HEK293T (cell line): ENCODE measurements around the gene LGALS14.
"Not testable (repeated sequence)": the region's sequence is repeated elsewhere in the genome, so short reads cannot be mapped to it uniquely, and the experiment has no call there.

Experiments
- CTCF ChIA-PET: fragments of 350-600 bp; formaldehyde crosslinking; extraction: SDS; loops from one replicate; lab custom pipeline; 2021; ENCODE audit warnings: antibody characterized with exemption, inconsistent platforms; lab: Yijun Ruan, JAX
- POLR2A ChIA-PET: fragments of 350-600 bp; formaldehyde crosslinking; extraction: SDS; loops from one replicate; lab custom pipeline; 2020; ENCODE audit warnings: antibody characterized with exemption, inconsistent platforms; lab: Yijun Ruan, JAX
- DNase-seq: peaks from one replicate; pipeline ENCODE4 v3.0.0; 2012; ENCODE audit warnings: mixed read lengths; ENCODE audit errors: extremely low spot score
- ARNT ChIP-seq: fragments of 450-650 bp; IDR thresholded peaks from 2 replicates; pipeline ENCODE4 v1.6.1; 2017; ENCODE audit warnings: mild to moderate bottlenecking
- BHLHE40 ChIP-seq: fragments of 450-650 bp; IDR thresholded peaks from 2 replicates; pipeline ENCODE4 v1.6.1; 2016; ENCODE audit warnings: mild to moderate bottlenecking, moderate library complexity, borderline replicate concordance
- CTBP1 ChIP-seq: fragments of 450-650 bp; IDR thresholded peaks from 2 replicates; pipeline ENCODE4 v1.6.1; 2016; ENCODE audit warnings: borderline replicate concordance
- ELF4 ChIP-seq: fragments of 450-650 bp; IDR thresholded peaks from 2 replicates; pipeline ENCODE4 v1.6.1; 2017; ENCODE audit warnings: antibody characterized with exemption
- FOXA1 ChIP-seq: fragments of 450-650 bp; IDR thresholded peaks from 2 replicates; pipeline ENCODE4 v1.6.1; 2016; ENCODE audit warnings: mild to moderate bottlenecking
- FOXK2 ChIP-seq: fragments of 450-650 bp; IDR thresholded peaks from 2 replicates; pipeline ENCODE4 v1.6.1; 2016; ENCODE audit warnings: mild to moderate bottlenecking
- FOXM1 ChIP-seq: fragments of 450-650 bp; IDR thresholded peaks from 2 replicates; pipeline ENCODE4 v1.6.1; 2017; ENCODE audit warnings: mild to moderate bottlenecking, borderline replicate concordance
- HDGF ChIP-seq: fragments of 450-650 bp; IDR thresholded peaks from 2 replicates; pipeline ENCODE4 v1.6.1; 2017; ENCODE audit warnings: antibody characterized with exemption, borderline replicate concordance
- L3MBTL2 ChIP-seq: fragments of 450-650 bp; conservative IDR thresholded peaks from 2 replicates; pipeline ENCODE4 v1.6.1; 2016; ENCODE audit warnings: mild to moderate bottlenecking
- LEF1 ChIP-seq: fragments of 450-650 bp; IDR thresholded peaks from 2 replicates; pipeline ENCODE4 v1.6.1; 2017; ENCODE audit warnings: mild to moderate bottlenecking, borderline replicate concordance
- NFRKB ChIP-seq: fragments of 450-650 bp; IDR thresholded peaks from 2 replicates; pipeline ENCODE4 v1.6.1; 2016; ENCODE audit warnings: mild to moderate bottlenecking, moderate library complexity
- SP1 ChIP-seq: fragments of 450-650 bp; IDR thresholded peaks from 2 replicates; pipeline ENCODE4 v1.6.1; 2017
- SUZ12 ChIP-seq: fragments of 450-650 bp; IDR thresholded peaks from 2 replicates; pipeline ENCODE4 v1.6.1; 2016; ENCODE audit warnings: mild to moderate bottlenecking
- TARDBP ChIP-seq: fragments of 450-650 bp; IDR thresholded peaks from 2 replicates; pipeline ENCODE4 v1.6.1; 2016
- TF ChIP-seq, protein P1 (sequence below): fragments of 450-650 bp; IDR thresholded peaks from 2 replicates; pipeline ENCODE4 v1.6.1; 2016

Gene LGALS14

DNA sequence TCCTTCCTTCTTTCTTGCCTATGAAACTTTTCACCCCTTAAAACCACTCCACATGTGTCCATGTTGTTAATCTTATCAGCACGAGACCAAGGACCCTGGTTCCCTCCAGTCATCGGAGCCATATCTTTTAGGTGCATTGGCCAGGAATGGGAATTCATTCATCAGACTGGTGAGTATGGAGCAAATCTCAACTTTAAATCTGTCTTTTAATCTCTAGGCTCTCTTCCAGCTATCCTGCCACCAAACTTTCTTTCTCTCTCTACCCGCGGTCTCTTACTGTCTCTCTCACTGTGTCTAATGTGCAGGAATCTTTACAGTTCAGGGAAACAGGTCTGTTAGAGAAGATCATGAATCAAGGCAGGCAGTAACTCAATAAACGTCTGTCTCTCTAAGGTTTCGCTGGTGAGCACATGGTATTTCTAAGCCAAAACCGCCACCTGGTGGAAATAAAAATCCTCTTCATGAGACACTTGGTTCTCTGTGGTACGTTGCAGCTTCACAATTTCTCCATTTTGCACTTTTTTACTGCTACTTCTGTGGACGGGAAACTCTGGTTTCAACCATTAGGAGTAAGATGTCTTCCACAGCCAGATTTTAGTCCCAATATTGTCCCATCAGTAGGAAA is 32.4 kb upstream of the LGALS14 start:
- peak; percentile 55 for DNase-seq
- TF ChIP-seq, protein P1, sequence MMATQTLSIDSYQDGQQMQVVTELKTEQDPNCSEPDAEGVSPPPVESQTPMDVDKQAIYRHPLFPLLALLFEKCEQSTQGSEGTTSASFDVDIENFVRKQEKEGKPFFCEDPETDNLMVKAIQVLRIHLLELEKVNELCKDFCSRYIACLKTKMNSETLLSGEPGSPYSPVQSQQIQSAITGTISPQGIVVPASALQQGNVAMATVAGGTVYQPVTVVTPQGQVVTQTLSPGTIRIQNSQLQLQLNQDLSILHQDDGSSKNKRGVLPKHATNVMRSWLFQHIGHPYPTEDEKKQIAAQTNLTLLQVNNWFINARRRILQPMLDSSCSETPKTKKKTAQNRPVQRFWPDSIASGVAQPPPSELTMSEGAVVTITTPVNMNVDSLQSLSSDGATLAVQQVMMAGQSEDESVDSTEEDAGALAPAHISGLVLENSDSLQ: peak; percentile 76
- TF ChIP-seq L3MBTL2 (no peak), FOXM1 (no peak), FOXA1 (no peak)
- CTCF ChIA-PET: interaction anchor here (0.9 to 3.2 kb wide), 2 partner anchors 121 to 231 kb away, joined by 3 to 17 read pairs; no protein-coding TSS in a partner anchor
- POLR2A ChIA-PET: interaction anchor here (1.1 kb wide), 1 partner anchor 236 kb away, joined by 4 read pairs; the partner anchor contains the start of gene RPS16

DNA sequence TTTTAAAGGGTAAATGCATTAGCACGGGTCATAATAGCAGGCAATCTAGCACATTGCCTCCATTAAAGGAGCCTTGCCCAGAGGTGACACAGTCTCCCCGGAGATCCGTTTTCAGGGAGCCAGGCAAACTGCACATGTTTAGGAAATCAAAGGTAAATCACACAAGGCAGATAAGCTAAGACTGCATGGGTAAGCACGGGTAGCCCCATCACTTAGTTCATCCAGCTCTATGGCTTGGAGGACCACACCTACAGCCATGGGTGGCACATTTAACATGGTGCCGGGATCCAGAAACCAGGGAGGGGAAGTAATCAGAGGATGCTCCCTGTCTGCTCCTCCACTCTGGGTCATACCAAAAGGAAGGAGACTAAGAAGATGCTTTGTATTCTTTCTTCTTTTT is 31.8 kb upstream of the LGALS14 start:
- TF ChIP-seq L3MBTL2 (no peak), BHLHE40 (no peak), NFRKB (no peak), TARDBP (no peak)
- TF ChIP-seq, protein P1: no peak
- CTCF ChIA-PET: interaction anchor here (3.2 kb wide), 1 partner anchor 121 kb away, joined by 17 read pairs; no protein-coding TSS in a partner anchor
- POLR2A ChIA-PET: no interaction called here
- DNase-seq: no peak

DNA sequence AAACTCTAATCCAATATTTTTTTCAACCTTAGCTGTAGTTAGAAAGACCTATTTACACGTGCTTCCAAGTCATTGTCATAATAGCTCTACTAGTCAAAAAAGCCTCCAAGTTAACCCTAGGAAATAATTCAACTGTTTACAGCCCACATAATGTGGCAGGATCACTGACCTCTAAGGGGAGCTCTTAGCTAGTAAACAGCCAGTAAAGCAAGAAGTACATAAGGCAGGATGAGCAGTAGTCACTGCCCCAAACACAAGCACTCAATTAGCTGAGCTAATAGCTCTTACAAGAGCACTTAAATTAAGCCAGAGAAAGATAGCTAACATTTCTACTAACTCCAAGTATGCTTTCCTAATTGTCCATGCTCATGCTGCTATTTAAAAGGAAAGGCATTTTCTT is 30.4 kb upstream of the LGALS14 start:
- POLR2A ChIA-PET, DNase-seq: not testable (repeated sequence)
- CTCF ChIA-PET: interaction anchor here (0.5 to 3.2 kb wide), 2 partner anchors 33 to 123 kb away, joined by 3 to 17 read pairs; no protein-coding TSS in a partner anchor

DNA sequence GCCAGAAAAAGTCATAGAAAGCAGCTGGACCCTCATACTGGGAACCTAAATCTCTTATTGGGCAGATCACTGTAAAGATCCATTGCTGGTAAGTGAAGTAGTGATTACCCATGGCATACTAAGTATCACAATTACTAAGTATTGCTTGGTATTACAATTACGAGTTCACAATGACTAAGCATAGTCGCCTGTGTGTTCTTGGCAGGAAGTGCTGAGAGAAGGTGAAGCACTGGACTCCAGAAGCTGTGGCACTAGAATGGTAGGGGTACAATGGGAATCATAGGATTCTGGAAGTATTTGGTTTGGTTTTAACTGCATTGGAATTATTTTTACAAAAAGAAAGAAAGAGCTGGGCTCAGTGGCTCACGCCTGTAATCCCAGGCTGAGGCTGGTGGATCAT is 28.3 kb upstream of the LGALS14 start:
- CTCF ChIA-PET: interaction anchor here (0.9 kb wide), 1 partner anchor 278 kb away, joined by 4 read pairs; no protein-coding TSS in a partner anchor

DNA sequence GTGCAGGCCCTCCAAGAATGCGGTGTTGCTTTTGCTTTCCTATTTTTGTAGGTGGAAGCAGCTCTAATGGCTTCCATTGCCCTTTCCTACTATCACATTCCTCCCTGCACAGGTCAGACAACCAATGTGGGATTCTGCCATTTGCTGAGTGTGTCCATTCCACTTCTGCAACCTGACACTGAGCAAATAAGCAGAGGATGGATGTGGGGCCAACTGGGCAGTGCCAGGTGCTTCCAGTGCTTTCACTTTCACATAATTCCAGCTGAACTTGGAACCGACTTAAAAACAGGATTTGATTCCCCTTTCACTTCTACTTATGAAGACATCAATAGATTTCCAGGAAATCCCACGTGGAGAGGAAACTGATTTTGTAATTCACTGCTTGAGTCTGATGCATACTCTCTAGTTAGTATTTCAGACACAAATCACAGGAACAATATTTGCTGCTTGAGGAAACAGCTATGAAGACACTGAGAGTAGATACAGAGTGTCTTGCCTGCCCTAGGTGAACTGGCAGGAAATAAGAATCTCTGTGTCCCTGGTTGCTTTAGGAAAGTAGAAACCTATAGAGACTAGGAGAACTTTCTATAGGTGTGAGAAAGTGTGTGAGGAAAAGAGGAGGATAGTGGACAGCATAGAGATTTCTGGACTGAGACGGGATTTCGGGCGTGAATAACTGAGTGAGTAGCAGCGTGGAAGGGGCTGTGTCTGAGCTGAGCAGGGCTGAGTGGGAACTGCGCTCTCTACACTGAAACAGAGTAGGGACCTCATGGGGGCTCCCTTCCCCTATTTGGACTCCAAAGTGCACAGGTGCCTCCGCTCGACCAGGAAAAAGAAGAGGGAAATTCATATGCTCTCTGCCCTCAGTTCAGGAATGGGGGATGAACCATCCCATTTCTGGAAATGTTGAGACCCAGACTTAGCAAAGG is 26.1 kb upstream of the LGALS14 start:
- POLR2A ChIA-PET: no interaction called here
- TF ChIP-seq, protein P1: no peak
- no peak for TF ChIP-seq HDGF
- TF ChIP-seq L3MBTL2: no peak
- no peak for TF ChIP-seq TARDBP
- TF ChIP-seq NFRKB: no peak
- TF ChIP-seq BHLHE40: no peak
- TF ChIP-seq FOXK2: no peak
- no peak for TF ChIP-seq CTBP1
- no peak for TF ChIP-seq FOXA1
- TF ChIP-seq SUZ12: no peak
- no peak for TF ChIP-seq ELF4
- no peak for DNase-seq
- CTCF ChIA-PET: no interaction called here

More for the DNA sequence above, 28.3 kb upstream of the LGALS14 start:
- TF ChIP-seq CTBP1 (no peak), L3MBTL2 (no peak)
- DNase-seq: no peak
- POLR2A ChIA-PET: no interaction called here

DNA sequence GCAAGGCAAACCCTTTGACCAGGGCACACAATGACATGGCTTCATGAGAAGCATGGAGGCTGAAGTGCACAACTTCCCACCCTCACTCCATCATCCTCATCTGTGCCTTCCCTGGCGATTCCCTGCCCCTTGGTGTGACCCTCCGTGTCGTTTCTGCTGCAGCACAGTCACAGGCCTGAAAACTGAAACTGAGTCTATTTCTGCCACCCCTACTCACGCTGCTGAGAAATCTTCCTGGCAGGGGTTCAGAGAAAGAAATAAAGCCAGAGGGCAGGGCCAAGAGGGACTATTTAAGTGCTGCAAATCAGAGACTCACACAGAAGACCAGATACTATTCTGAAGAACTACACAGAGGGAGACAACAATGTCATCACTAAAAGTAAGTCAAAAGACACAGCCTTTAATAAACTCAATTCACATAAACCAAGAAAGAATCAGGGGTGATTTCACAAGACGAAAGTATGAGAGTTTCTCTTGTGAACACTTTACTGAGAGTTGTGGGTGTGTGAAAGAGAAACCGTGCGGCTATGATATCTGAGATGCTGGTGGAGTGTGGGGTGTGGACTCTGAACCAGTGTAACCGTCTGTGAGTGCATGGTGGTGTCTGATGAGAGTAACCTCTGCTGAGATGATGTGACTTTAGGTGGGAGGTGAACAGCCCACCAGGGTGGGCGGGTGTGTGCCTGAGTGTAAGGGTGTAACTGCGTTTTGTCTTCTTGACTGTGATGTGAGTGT is 25.1 kb upstream of the LGALS14 start:
- ChIA-PET CTCF (no interaction called here), POLR2A (no interaction called here)
- DNase-seq: no peak
- TF ChIP-seq SP1: no peak
- no peak for TF ChIP-seq TARDBP
- no peak for TF ChIP-seq SUZ12
- no peak for TF ChIP-seq FOXM1
- TF ChIP-seq FOXK2: no peak
- no peak for TF ChIP-seq ARNT
- no peak for TF ChIP-seq LEF1
- TF ChIP-seq ELF4: no peak
- no peak for TF ChIP-seq BHLHE40
- TF ChIP-seq, protein P1: no peak
- TF ChIP-seq NFRKB: no peak
- TF ChIP-seq L3MBTL2: no peak
